Activated T-cell treated with anti-CD3 and anti-CD28 coated beads for 48 hours (primary cell): ENCODE measurements around the gene CREBRF.
A peak's percentile ranks its signal among the peaks of the same experiment; 100 is the strongest.
"Not testable (repeated sequence)": the region's sequence is repeated elsewhere in the genome, so short reads cannot be mapped to it uniquely, and the experiment has no call there.

ENCODE experiments used
- DNase-seq: peaks from one replicate; pipeline ENCODE4 v3.0.0-alpha.2; 2020; ENCODE audit warnings: low read depth

CREBRF gene, protein sequence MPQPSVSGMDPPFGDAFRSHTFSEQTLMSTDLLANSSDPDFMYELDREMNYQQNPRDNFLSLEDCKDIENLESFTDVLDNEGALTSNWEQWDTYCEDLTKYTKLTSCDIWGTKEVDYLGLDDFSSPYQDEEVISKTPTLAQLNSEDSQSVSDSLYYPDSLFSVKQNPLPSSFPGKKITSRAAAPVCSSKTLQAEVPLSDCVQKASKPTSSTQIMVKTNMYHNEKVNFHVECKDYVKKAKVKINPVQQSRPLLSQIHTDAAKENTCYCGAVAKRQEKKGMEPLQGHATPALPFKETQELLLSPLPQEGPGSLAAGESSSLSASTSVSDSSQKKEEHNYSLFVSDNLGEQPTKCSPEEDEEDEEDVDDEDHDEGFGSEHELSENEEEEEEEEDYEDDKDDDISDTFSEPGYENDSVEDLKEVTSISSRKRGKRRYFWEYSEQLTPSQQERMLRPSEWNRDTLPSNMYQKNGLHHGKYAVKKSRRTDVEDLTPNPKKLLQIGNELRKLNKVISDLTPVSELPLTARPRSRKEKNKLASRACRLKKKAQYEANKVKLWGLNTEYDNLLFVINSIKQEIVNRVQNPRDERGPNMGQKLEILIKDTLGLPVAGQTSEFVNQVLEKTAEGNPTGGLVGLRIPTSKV

DNA sequence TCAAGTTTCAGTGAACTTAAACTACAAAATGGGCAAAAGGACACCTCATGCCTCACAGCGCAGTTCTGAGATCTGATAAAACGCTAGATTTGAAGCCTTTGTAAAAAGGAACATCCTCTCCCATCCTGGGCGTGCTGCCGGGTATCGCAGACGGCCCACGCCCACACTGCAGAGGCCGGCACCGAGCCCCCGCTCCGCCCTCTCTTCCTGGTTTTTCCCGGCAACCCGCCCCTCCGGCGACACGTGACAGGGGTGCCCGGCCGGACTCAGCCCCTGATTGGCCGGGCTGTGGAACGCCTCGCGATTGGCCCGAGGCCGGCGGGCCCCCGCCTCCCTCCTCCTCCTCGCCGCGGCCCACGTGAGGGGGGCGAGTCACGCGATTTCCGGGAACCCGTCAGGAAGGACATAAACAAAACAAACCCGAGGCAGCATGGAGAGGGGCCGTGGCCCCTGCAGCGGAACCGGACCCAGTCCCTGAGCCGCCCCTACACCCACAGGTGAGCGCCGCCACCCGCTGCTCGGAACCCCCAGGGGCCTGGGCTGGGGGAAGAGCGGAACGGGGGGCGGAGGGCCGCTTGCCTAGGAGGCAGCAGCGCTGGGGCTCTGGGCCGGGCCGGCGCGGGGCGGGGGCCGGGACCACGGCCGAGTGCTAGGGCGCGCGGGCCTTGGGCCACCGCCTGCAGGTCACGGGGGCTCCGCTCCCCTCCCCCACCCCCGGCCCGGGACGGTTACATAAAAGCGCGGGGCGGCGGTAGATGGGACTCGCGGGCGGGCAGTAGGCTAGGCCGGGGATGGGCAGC, at the start of gene CREBRF:
TSS of gene CREBRF (plus strand) at position 370 of the 800 bp plus-strand sequence. CDS start 24,424 bp downstream, outside the sequence.
- DNase-seq, result peak; percentile 98

- DNase-seq, result peak; percentile 19
These were observed 46.1 kb upstream of the CREBRF start for GRCh38 chr5:173010021-173010420.

DNA sequence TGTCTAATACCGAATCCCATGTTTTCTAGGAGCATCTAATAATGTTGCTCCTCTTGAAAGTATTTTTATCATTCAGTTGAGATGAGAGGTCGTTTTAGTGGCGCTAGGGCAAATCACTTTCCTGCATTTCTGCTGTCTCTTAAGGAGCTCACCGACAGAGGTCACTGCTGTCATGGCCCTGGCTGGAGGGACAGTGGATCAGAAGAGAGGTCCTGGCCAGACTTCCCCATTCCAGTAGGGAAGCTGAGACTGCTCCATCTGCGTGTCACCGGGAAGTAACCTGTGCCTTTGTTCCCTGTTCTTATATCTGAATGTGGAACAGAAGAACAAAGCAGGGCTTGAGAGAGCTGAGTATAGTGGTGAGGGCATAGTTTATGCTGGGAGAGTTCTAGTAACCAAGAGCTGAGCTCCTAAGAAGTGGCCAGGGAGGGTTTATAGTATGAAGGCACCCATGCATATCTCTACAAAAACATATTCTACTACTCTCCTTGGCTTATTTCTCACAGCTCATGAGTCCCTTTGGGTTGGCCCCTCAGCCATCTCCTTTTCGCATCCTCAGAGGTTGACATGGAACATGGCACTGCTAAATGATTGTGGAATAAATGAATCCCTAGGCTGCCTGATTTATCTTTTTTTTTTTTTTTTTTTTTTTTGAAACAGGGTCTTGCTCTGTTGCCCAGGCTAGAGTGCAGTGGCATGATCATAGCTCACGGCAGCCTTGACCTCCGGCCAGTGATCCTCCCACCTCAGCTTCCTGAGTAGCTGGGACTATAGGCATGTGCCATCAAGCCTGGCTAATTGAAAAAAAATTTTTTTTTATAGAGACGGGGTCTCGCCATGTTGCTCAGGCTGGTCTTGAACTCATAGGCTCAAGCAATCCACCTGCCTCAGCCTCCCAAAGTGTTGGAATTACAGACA, 45.3 kb upstream of the CREBRF start:
- DNase-seq, result no peak

- no peak for DNase-seq
These were observed 44.6 kb upstream of the CREBRF start for GRCh38 chr5:173011566-173011965.

GRCh38 chr5:173012882-173013281, 43.3 kb upstream of the CREBRF start:
- no peak for DNase-seq

DNA sequence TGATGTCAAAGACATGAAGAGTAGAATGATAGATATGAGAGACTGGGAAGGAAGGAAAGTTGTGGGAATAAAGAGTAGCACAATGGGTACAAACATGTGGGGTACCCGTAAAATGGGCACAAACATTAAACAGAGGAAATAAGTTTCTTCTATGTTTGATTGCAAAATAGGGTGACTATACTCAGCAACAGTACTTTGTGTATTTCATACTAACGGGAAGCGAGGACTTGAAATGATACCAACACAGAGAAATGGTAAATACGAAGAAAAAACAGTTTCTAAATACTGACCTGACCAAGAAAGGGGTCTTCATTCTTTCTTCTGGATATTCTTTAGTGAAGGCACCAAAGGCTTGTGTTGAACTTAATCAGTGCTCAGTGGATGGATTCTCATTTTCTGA, 41.5 kb upstream of the CREBRF start:
- no peak for DNase-seq

- DNase-seq, result no peak
These were observed 41.0 kb upstream of the CREBRF start for GRCh38 chr5:173015192-173015591.

DNA sequence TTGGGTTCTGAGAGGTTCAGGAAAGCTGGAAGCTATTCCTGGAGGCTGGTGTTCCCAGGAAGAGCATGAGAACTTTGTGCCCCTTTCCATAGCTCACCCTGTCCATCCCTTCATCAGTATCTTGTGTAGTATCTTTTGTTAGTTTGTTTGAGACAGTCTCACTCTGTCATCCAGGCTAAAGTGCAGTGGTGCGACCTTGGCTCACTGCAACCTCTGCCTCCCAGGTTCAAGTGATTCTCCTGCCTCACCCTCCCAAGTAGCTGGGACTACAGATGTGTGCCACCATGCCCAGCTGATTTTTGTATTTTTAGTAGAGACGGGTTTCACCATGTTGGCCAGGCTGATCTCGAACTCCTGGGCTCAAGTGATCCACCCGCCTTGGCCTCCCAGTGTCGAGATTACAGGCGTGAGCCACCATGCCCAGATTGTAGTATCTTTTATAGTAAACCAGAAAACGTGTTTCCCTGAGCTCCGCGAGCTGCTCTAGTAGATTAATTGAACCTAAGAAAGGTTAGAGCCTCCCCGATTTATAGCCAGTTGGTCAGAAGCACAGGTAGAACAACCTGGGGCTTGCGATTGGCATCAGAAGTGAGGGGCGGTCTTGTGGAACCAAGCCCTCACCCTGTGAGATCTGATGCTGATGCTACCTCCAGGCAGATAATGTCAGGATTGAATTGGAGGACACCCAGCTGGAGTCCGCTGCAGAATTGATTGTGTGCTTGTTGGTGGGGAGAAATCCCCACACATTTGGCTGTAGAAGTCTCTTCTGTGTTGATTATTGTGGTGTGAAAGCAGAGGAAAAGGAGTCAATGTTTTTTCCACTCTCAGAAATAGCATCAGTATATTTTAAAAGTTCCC, 40.3 kb upstream of the CREBRF start:
- DNase-seq, result no peak

GRCh38 chr5:173016598-173017046, 39.5 kb upstream of the CREBRF start:
- no peak for DNase-seq

- not testable (repeated sequence) for DNase-seq
These were observed 39.1 kb upstream of the CREBRF start for GRCh38 chr5:173017087-173017486.

DNA sequence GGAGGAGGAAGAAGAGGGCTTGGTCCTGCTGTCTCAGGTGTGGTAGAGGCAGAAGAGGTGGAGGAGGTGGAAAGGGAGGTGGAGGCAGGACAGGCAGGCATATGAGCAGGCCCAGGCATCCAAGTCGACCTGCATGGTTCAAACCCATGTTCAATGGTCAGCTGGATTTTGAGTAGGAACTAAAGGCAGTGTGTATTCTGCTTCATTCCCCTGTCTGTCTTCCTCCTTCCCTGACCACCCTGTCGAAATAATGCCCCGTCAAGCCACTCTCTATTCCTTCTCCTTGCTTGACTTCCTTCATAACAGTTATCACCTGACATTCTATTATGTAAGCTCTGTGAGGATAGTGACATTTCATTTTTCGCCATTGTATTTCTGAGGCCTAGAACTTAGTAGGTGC, 37.8 kb upstream of the CREBRF start:
- DNase-seq, result no peak

- DNase-seq, result no peak
These were observed 36.0 kb upstream of the CREBRF start for GRCh38 chr5:173020154-173020581.

DNA sequence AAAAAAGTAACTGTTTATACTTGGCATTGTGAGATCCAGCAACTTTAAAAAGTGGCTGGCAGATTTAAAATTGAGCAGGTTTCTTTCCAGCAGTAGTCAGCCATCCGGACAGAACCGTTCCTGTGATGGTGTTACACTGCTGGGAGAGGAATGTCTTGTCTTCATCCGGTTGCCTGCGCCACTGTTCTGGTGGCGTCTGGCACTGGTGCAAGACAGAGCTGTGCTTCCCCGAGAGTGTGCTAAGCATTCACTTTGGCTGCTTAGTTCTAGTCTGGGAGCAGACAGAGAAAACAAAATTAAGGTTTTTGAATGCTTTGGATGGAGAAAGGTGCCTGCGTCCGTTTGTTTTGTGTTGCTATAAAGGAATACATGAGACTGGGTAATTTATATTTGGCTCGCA, 35.5 kb upstream of the CREBRF start:
- no peak for DNase-seq

GRCh38 chr5:173025651-173026050, 30.5 kb upstream of the CREBRF start:
- no peak for DNase-seq

DNA sequence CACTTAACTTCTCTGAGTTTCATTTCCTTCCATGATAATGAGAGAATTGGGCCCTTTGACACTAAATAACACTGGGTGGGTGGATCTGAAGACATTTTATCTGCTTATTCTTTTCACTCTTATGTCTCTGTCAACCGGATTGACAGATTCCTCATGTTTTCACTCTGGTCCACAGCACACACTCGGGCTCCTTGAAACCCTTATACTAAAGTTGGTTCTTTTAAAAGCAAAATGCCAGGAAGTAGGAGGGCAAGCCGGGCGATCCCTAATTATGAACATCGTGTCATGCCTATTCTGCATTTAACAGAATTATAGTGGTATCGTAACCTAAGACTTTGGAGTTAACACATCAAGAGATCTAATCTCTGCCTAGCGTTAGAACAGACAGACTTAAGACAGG, 28.2 kb upstream of the CREBRF start:
- no peak for DNase-seq

DNA sequence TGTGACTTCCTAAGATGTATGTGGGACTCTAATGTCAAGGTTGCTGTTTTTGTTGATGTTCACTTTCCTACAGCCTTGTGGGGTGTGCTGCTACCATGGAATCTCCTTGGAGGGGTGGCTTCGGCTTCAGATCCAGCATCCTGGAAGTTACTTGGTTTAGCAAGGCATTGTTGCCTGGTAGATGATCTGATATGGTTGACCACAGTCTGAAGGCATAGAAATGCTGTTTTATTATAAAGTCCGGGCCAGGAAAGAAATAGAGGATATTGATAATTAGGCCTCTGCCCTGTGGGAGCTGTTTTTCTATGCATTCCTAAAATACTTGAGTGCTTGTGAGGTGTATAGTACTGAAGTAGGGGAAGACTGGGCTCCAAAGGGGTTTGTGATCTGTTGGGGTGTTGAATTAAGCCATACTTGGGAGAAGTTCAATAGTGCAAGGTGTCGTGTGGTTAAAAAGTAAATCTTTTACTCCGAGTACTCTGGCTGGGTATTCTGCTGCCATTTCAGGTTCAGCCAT, 27.3 kb upstream of the CREBRF start:
- DNase-seq, result no peak

DNA sequence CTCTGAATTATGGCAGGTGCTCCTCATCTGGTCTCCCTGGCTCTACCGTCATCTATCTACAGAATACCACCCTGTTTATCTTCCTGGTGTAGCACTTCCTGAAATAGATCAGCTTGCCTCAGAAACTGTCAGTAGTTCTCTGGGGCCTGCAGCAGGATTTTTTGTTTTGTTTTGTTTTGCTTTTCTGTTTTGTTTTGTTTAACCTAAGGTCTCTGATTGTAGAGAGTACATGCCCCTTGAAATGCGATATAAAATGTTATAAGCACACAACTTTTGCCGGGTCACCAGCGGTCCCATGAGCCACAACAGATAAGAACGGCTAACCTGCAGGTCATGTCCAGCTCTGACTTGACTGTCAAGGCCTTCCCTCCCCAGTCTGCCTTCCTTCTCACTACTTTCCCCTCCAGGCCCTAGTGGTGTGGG, 26.6 kb upstream of the CREBRF start:
- no peak for DNase-seq

DNA sequence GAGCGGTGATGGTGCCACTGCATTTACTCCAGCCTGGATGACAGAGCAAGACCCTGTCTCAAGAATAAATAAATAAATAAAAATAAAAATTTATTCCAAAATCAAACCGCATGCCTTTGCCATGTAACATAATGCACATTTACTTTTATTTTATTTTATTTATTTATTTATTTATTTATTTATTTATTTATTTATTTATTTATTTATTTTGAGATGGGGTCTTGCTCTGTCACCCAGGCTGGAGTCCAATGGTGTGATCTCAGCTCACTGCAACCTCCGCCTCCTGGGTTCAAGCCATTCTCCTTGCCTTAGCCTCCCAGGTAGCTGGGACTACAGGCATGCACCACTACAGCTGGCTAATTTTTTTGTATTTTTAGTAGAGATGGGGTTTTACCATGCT, 24.1 kb upstream of the CREBRF start:
- not testable (repeated sequence) for DNase-seq

- DNase-seq, result no peak
These were observed 23.4 kb upstream of the CREBRF start for GRCh38 chr5:173032730-173033129.

- no peak for DNase-seq
These were observed 22.2 kb upstream of the CREBRF start for GRCh38 chr5:173033923-173034322.
